GM11168 (cell line): ENCODE results near the gene MEOX1.

ENCODE experiments used
- in situ Hi-C: fragments of 300-500 bp; cut with MboI; formaldehyde crosslinking; loops from one replicate; pipeline ENCODE4 v1.12.0; 2022; ENCODE audit warnings: low sequenced_read_pairs; ENCODE audit not compliant: unreplicated experiment

The MEOX1 gene

GRCh38 chr17:43660816-43661493 lies 767 bp downstream of the MEOX1 start:
- in situ Hi-C loops: no loop called here

GRCh38 chr17:43659823-43660617 lies 1.7 kb downstream of the MEOX1 start:
- in situ Hi-C loops: no loop called here

- in situ Hi-C loops: no loop called here
Observed at GRCh38 chr17:43658900-43659299, 2.8 kb downstream of the MEOX1 start.

- in situ Hi-C loops: no loop called here
Observed at GRCh38 chr17:43655693-43656255, 5.9 kb downstream of the MEOX1 start.

GRCh38 chr17:43652124-43652480 lies 9.6 kb downstream of the MEOX1 start:
- in situ Hi-C loops: no loop called here

GRCh38 chr17:43650471-43650870 lies 11.3 kb downstream of the MEOX1 start:
- in situ Hi-C loops: no loop called here

- in situ Hi-C loops: no loop called here
Observed at GRCh38 chr17:43648916-43649315, 12.8 kb downstream of the MEOX1 start.

GRCh38 chr17:43645765-43646481 lies 15.8 kb downstream of the MEOX1 start:
- in situ Hi-C loops: no loop called here

GRCh38 chr17:43645450-43645764 lies 16.3 kb downstream of the MEOX1 start:
- in situ Hi-C loops: no loop called here

GRCh38 chr17:43644081-43644480 lies 17.6 kb downstream of the MEOX1 start:
- in situ Hi-C loops: no loop called here

GRCh38 chr17:43641416-43641815 lies 20.3 kb downstream of the MEOX1 start:
- in situ Hi-C loops: no loop called here

GRCh38 chr17:43640491-43641252 lies 21.1 kb downstream of the MEOX1 start:
- in situ Hi-C loops: no loop called here

- in situ Hi-C loops: no loop called here
Observed at GRCh38 chr17:43637563-43638323, 24.0 kb downstream of the MEOX1 start.

- in situ Hi-C loops: no loop called here
Observed at GRCh38 chr17:43636426-43636825, 25.3 kb downstream of the MEOX1 start.

GRCh38 chr17:43634591-43635125 lies 27.1 kb downstream of the MEOX1 start:
- in situ Hi-C loops: no loop called here

- in situ Hi-C loops: no loop called here
Observed at GRCh38 chr17:43632221-43632620, 29.5 kb downstream of the MEOX1 start.

- in situ Hi-C loops: no loop called here
Observed at GRCh38 chr17:43631429-43631828, 30.3 kb downstream of the MEOX1 start.

GRCh38 chr17:43628089-43628650 lies 33.6 kb downstream of the MEOX1 start:
- in situ Hi-C loops: no loop called here

GRCh38 chr17:43627653-43628052 lies 34.1 kb downstream of the MEOX1 start:
- in situ Hi-C loops: no loop called here
